HCT116 (cell line): ENCODE results near the gene PDE4D. TPM values are rescaled to one million over a fixed set of nuclear protein-coding genes. Genes with fewer than 3 reads are reported as not detected.

Experiments used
- ATAC-seq: fragments of 200-7000 bp; cut with Tn5 transposase; 2 replicates; pipeline ENCODE4 v1.9.1; 2020; ENCODE audit warnings: mild to moderate bottlenecking, moderate library complexity
- BruUV-seq: library from RNA; stranded (reverse); fragments of 400-500 nt; replicated peaks from 2 replicates; lab custom pipeline; 2021; lab: Mats Ljungman, UMichigan
- CTCF ChIA-PET: fragments of 300-600 bp; sonication (Branson Sonifier 250); formaldehyde crosslinking; loops from one replicate; lab custom pipeline; 2021; ENCODE audit warnings: antibody characterized with exemption; lab: Charles Lee
- POLR2A ChIA-PET: fragments of 300-600, 350-600 bp; sonication (Branson Sonifier 250); formaldehyde crosslinking; loops from one replicate; lab custom pipeline; 2021; ENCODE audit warnings: antibody characterized with exemption; lab: Charles Lee
- RAD21 ChIA-PET, 2 experiments: fragments of 300-600 bp; sonication (Branson Sonifier 250); formaldehyde crosslinking; loops; one replicate each; lab custom pipeline; 2023; ENCODE audit warnings: low total read pairs in 2 of 2; ENCODE audit not compliant: uncharacterized antibody in 2 of 2, unreplicated experiment in 2 of 2, low non-redundant PET in 1 of 2; lab: Charles Lee
- DNase-seq: peaks from one replicate; pipeline ENCODE4 v3.0.0-alpha.2; 2010; ENCODE audit warnings: low read depth, low spot score
- H2AFZ ChIP-seq: fragments of 200-600 bp; shearing (Covaris generic), sonication (generic); 2 replicates; pipeline ENCODE4 v1.6.1; 2017; ENCODE audit warnings: low read depth, mixed run types, mixed read lengths, antibody characterized with exemption, low read length; ENCODE audit not compliant: poor library complexity, severe bottlenecking
- H3K27ac ChIP-seq: 2 replicates; pipeline ENCODE4 v1.5.1; 2012; ENCODE audit warnings: low read depth, low read length
- H3K27me3 ChIP-seq: fragments of 200-600 bp; sonication (generic); 2 replicates; pipeline ENCODE4 v1.6.1; 2016; ENCODE audit warnings: mixed run types, low read length, mixed read lengths; ENCODE audit not compliant: insufficient read depth
- H3K36me3 ChIP-seq, 2 experiments: fragments of 200-500 bp in 1 of 2; fragments of 200-600 bp in 1 of 2; sonication (Bioruptor generic) in 1 of 2; sonication (generic) in 1 of 2; 2 replicates each; pipeline versions ENCODE4 v1.5.1 to v1.6.1; 2014 to 2016; ENCODE audit warnings: low read length in 2 of 2, inconsistent platforms in 1 of 2, mixed read lengths in 1 of 2, mixed run types in 1 of 2; ENCODE audit not compliant: insufficient read depth in 2 of 2, control insufficient read depth in 1 of 2
- H3K4me1 ChIP-seq, 2 experiments: fragments of 200-600 bp in 1 of 2; sonication (generic) in 1 of 2; 2 replicates each; pipeline versions ENCODE4 v1.5.1 to v1.6.1; 2012 to 2017; ENCODE audit warnings: low read length in 2 of 2, inconsistent platforms in 1 of 2, mild to moderate bottlenecking in 1 of 2, mixed read lengths in 1 of 2, mixed run types in 1 of 2, moderate library complexity in 1 of 2; ENCODE audit not compliant: insufficient read depth in 2 of 2, control insufficient read depth in 1 of 2
- H3K4me2 ChIP-seq: fragments of 200-600 bp; sonication (generic); 2 replicates; pipeline ENCODE4 v1.6.1; 2017; ENCODE audit warnings: mixed run types, low read length, mixed read lengths
- H3K4me3 ChIP-seq, 2 experiments: fragments of 200-600 bp in 1 of 2; sonication (generic) in 1 of 2; replicated peaks in 1 of 2; 2 replicates each; pipeline ENCODE4 v1.5.1; 2011 to 2016; ENCODE audit warnings: low read length in 2 of 2, control low read depth in 1 of 2, low read depth in 1 of 2, mild to moderate bottlenecking in 1 of 2, mixed read lengths in 1 of 2, mixed run types in 1 of 2
- H3K79me2 ChIP-seq: fragments of 200-600 bp; sonication (generic); 2 replicates; pipeline ENCODE4 v1.6.1; 2017; ENCODE audit warnings: mild to moderate bottlenecking, mixed run types, low read length, moderate library complexity, mixed read lengths; ENCODE audit not compliant: insufficient read depth
- H3K9ac ChIP-seq: fragments of 200-600 bp; sonication (generic); 2 replicates; pipeline ENCODE4 v1.6.1; 2016; ENCODE audit warnings: low read length, mixed read lengths
- H3K9me2 ChIP-seq: fragments of 200-600 bp; sonication (generic), shearing (Covaris generic); 2 replicates; pipeline ENCODE4 v1.6.1; 2017; ENCODE audit warnings: mixed run types, mild to moderate bottlenecking, moderate library complexity; ENCODE audit not compliant: insufficient read depth
- H3K9me3 ChIP-seq, 2 experiments: fragments of 200-500 bp in 1 of 2; fragments of 200-600 bp in 1 of 2; sonication (Bioruptor generic) in 1 of 2; sonication (generic) in 1 of 2; 2 replicates each; pipeline ENCODE4 v1.6.1; 2014 to 2017; ENCODE audit warnings: low read length in 2 of 2, mixed read lengths in 2 of 2, inconsistent platforms in 1 of 2, low read depth in 1 of 2, mild to moderate bottlenecking in 1 of 2, mixed run types in 1 of 2, moderate library complexity in 1 of 2; ENCODE audit not compliant: control insufficient read depth in 1 of 2, insufficient read depth in 1 of 2
- H4K20me1 ChIP-seq: fragments of 200-600 bp; sonication (generic), shearing (Covaris generic); 2 replicates; pipeline ENCODE4 v1.6.1; 2017; ENCODE audit warnings: mixed run types, mild to moderate bottlenecking, moderate library complexity; ENCODE audit not compliant: insufficient read depth
- CBX3 ChIP-seq: IDR thresholded peaks from 2 replicates; pipeline ENCODE4 v1.6.1; 2012; ENCODE audit warnings: low read depth
- EZH2 ChIP-seq: fragments of 200-600 bp; sonication (generic); IDR thresholded peaks from 2 replicates; pipeline ENCODE4 v1.6.1; 2017; ENCODE audit warnings: antibody characterized with exemption, mixed run types
- EZH2phosphoT487 ChIP-seq: fragments of 200-600 bp; IDR thresholded peaks from 2 replicates; pipeline ENCODE4 v1.6.1; 2018; ENCODE audit warnings: antibody characterized with exemption, borderline replicate concordance
- FOSL1 ChIP-seq: IDR thresholded peaks from 2 replicates; pipeline ENCODE4 v1.6.1; 2012; ENCODE audit warnings: low read depth
- JUND ChIP-seq: IDR thresholded peaks from 2 replicates; pipeline ENCODE4 v1.6.1; 2012
- MAX ChIP-seq: IDR thresholded peaks from 2 replicates; pipeline ENCODE4 v1.6.1; 2012
- POLR2AphosphoS5 ChIP-seq: IDR thresholded peaks from 2 replicates; pipeline ENCODE4 v1.6.1; 2011; ENCODE audit warnings: mild to moderate bottlenecking, low read depth, low read length, moderate library complexity
- RAD21 ChIP-seq: IDR thresholded peaks from 2 replicates; pipeline ENCODE4 v1.6.1; 2012; ENCODE audit warnings: low read depth, mild to moderate bottlenecking
- REST ChIP-seq: IDR thresholded peaks from 2 replicates; pipeline ENCODE4 v1.6.1; 2012; ENCODE audit warnings: low read depth
- SIN3A ChIP-seq: IDR thresholded peaks from 2 replicates; pipeline ENCODE4 v1.6.1; 2012; ENCODE audit warnings: low read depth
- SRF ChIP-seq: IDR thresholded peaks from 2 replicates; pipeline ENCODE4 v1.6.1; 2012; ENCODE audit warnings: low read depth
- TCF7L2 ChIP-seq: IDR thresholded peaks from 2 replicates; pipeline ENCODE4 v1.7.0; 2011; ENCODE audit warnings: borderline replicate concordance, inconsistent platforms; ENCODE audit not compliant: insufficient read depth, insufficient read length; ENCODE audit errors: extremely low read depth
- YY1 ChIP-seq: IDR thresholded peaks from 2 replicates; pipeline ENCODE4 v1.6.1; 2011; ENCODE audit warnings: low read length, low read depth, moderate library complexity, mild to moderate bottlenecking; ENCODE audit not compliant: insufficient replicate concordance; ENCODE audit errors: extremely low read depth
- ZNF274 ChIP-seq: fragments of 200-500 bp; sonication (Bioruptor generic); IDR thresholded peaks from 2 replicates; pipeline ENCODE4 v1.6.1; 2014; ENCODE audit warnings: mild to moderate bottlenecking, low read depth, low read length, inconsistent platforms
- intact Hi-C: fragments of 100-400 bp; cut with micrococcal nuclease; formaldehyde crosslinking; loops from 2 replicates; pipeline ENCODE4 v1.10.0; 2022
- total RNA-seq: library from RNA; stranded (reverse); gene quantifications from one replicate; pipeline ENCODE4 v1.2.1, GENCODE V29; 2021; ENCODE audit not compliant: unreplicated experiment

Gene PDE4D
- total RNA-seq, 1 experiment from 2014 or later = 1.1 TPM

GRCh38 chr5:59721741-59722140 is 171.8 kb downstream of the PDE4D start:
- H3K9me2 ChIP-seq = no peaks in the 10 kb centered on the region
- no peak overlapping the region for H3K27ac ChIP-seq
- RAD21 ChIA-PET = no interaction called here
- intact Hi-C loops = loop anchor here (5.0 kb wide), 1 partner anchor 329 kb away; no protein-coding TSS in a partner anchor
- no peak overlapping the region for H2AFZ ChIP-seq
- H3K9me3 ChIP-seq = no peaks in the 10 kb centered on the region
- H3K9ac ChIP-seq = no peak overlapping the region
- H3K4me2 ChIP-seq = no peak overlapping the region
- CTCF ChIA-PET = interaction anchor here (1.0 kb wide), 1 partner anchor 216 kb away, joined by 3 read pairs; no protein-coding TSS in a partner anchor
- ATAC-seq (no peak), DNase-seq (no peak)
- H4K20me1 ChIP-seq = no peaks in the 10 kb centered on the region
- no peaks in the 10 kb centered on the region for H3K36me3 ChIP-seq
- no peak overlapping the region for H3K4me3 ChIP-seq
- H3K27me3 ChIP-seq = 0 out of 2 replicates have a peak, but pooled peaks cover 3% of the 10 kb centered on the region
- TF ChIP-seq POLR2AphosphoS5 (no peak), CBX3 (no peak), MAX (no peak), TCF7L2 (no peak), FOSL1 (no peak), RAD21 (no peak), ZNF274 (no peak), SIN3A (no peak)
- no peaks in the 10 kb centered on the region for H3K4me1 ChIP-seq
- BruUV-seq = no TSS peak
- H3K79me2 ChIP-seq = no peaks in the 10 kb centered on the region
- POLR2A ChIA-PET = no interaction called here

- ATAC-seq (no peak), DNase-seq (no peak)
- Histone ChIP-seq H3K4me2 (no peak overlapping the region), H2AFZ (no peak overlapping the region), H3K27me3 (0 out of 2 replicates have a peak, but pooled peaks cover 3% of the 10 kb centered on the region), H3K79me2 (no peaks in the 10 kb centered on the region), H3K4me3 (no peak overlapping the region), H3K9ac (no peak overlapping the region), H4K20me1 (no peaks in the 10 kb centered on the region), H3K36me3 (no peaks in the 10 kb centered on the region), H3K4me1 (no peaks in the 10 kb centered on the region), H3K27ac (no peak overlapping the region), H3K9me3 (no peaks in the 10 kb centered on the region), H3K9me2 (no peaks in the 10 kb centered on the region)
- ChIA-PET CTCF (no interaction called here), RAD21 (no interaction called here), POLR2A (no interaction called here)
- no TSS peak for BruUV-seq
- TF ChIP-seq RAD21 = no peak
- no peak for TF ChIP-seq EZH2phosphoT487
- TF ChIP-seq REST = no peak
- TF ChIP-seq ZNF274 = no peak
- no peak for TF ChIP-seq JUND
- no peak for TF ChIP-seq SRF
- TF ChIP-seq YY1 = no peak
- TF ChIP-seq TCF7L2 = no peak
- TF ChIP-seq EZH2 = no peak
- intact Hi-C loops = loop anchor here (5.0 kb wide), 1 partner anchor 328 kb away; no protein-coding TSS in a partner anchor
Observed at GRCh38 chr5:59720063-59720462, 173.5 kb downstream of the PDE4D start.
